ENCODE data around the gene RSPO3. TPM values are rescaled to one million over a fixed set of nuclear protein-coding genes. Genes with fewer than 3 reads are reported as not detected.
A peak's percentile ranks its signal among the peaks of the same experiment; 100 is the strongest.

The RSPO3 gene
- total RNA-seq, 1 experiment from 2014 or later: not detected

DNA sequence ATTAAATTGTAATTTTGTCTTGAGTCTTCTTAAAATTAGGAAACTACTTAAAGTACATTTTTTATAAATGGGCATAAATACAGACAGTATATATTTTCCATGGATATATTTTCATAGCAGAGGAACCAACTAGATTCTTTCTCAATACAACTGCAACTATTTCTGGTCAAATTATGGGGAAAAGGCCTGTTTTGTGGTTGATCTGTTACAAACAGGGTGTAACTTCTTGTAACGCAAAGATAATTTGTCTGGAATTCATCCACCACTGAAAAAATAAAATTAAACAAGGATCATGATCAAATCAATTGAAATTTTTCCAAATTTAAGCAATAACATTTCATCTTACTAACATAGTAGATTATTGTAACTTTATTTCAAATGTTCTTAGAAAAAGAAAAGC lies 81.0 kb downstream of the RSPO3 start:
- ChIA-PET POLR2A (ENCODE audit: unreplicated experiment) (no interaction called here), CTCF (no interaction called here)
- Histone ChIP-seq H3K4me2 (ENCODE audit: low read length) (no peak overlapping the region), H3K9ac (ENCODE audit: low read length) (no peak overlapping the region), H3K79me2 (ENCODE audit: low read length) (no peaks in the 10 kb centered on the region), H2AFZ (ENCODE audit: low read length) (no peak overlapping the region), H4K20me1 (ENCODE audit: low read length) (no peaks in the 10 kb centered on the region), H3K27ac (ENCODE audit: low read length) (no peak overlapping the region), H3K9me2 (replicated peaks; ENCODE audit: low read length) (no peaks in the 10 kb centered on the region), H3K4me3 (ENCODE audit: low read length) (no peak overlapping the region), H3K27me3 (ENCODE audit: low read length) (no peaks in the 10 kb centered on the region), H3K36me3 (ENCODE audit: low read depth, low read length) (no peaks in the 10 kb centered on the region), H3K4me1 (ENCODE audit: insufficient read depth, low read length) (no peaks in the 10 kb centered on the region; the same call in 1 of the 2 replicates), H3F3A (ENCODE audit: low read length, unreplicated experiment) (no peaks in the 10 kb centered on the region), H3K9me3 (ENCODE audit: low read length) (no peaks in the 10 kb centered on the region)
- TF ChIP-seq, protein P1, sequence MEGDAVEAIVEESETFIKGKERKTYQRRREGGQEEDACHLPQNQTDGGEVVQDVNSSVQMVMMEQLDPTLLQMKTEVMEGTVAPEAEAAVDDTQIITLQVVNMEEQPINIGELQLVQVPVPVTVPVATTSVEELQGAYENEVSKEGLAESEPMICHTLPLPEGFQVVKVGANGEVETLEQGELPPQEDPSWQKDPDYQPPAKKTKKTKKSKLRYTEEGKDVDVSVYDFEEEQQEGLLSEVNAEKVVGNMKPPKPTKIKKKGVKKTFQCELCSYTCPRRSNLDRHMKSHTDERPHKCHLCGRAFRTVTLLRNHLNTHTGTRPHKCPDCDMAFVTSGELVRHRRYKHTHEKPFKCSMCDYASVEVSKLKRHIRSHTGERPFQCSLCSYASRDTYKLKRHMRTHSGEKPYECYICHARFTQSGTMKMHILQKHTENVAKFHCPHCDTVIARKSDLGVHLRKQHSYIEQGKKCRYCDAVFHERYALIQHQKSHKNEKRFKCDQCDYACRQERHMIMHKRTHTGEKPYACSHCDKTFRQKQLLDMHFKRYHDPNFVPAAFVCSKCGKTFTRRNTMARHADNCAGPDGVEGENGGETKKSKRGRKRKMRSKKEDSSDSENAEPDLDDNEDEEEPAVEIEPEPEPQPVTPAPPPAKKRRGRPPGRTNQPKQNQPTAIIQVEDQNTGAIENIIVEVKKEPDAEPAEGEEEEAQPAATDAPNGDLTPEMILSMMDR (conservative IDR thresholded peaks at IDR 0.05; ENCODE audit: low read depth, low read length): no peak
- TF ChIP-seq EZH2 (IDR thresholded peaks at IDR 0.05; ENCODE audit: low read length, unreplicated experiment): no peak
- TF ChIP-seq EZH2phosphoT487 (IDR thresholded peaks at IDR 0.05; ENCODE audit: borderline replicate concordance, low read length): no peak
- ATAC-seq (no peak), DNase-seq (no peak)
- BruUV-seq (replicated peaks): no TSS peak
- intact Hi-C loops (cut with micrococcal nuclease): loop anchor here (10.0 kb wide), 2 partner anchors 345 to 395 kb away; no protein-coding TSS in a partner anchor

DNA sequence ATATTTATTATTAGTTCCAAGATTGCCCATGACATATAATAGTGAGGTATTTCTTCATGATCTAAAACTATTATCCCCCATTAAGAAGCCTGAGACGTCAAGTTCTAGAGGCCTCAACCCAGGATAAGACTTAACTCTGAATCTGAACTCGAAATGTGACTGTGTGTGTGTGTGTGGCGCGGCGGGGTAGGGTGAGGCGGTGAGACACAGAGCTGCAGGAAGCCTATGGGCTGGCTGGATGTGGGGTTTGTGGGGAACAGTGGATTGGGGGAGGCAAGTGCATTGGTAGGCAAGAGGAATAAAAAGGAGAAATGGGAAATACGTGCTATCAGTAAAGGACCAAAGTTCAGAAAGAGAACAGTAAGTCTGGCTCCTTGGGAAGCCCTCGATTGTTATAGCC lies 81.6 kb downstream of the RSPO3 start:
- ATAC-seq (no peak), DNase-seq (no peak)
- no peaks in the 10 kb centered on the region for H3K9me3 ChIP-seq (ENCODE audit: low read length)
- no peak overlapping the region for H3K4me3 ChIP-seq (ENCODE audit: low read length)
- no peaks in the 10 kb centered on the region for H4K20me1 ChIP-seq (ENCODE audit: low read length)
- H3K27ac ChIP-seq (ENCODE audit: low read length): no peak overlapping the region
- H3K4me2 ChIP-seq (ENCODE audit: low read length): no peak overlapping the region
- intact Hi-C loops (cut with micrococcal nuclease): loop anchor here (2.0 to 10.0 kb wide), 2 partner anchors 47 to 225 kb away; no protein-coding TSS in a partner anchor
- H3K79me2 ChIP-seq (ENCODE audit: low read length): no peaks in the 10 kb centered on the region
- ChIA-PET CTCF (no interaction called here), POLR2A (ENCODE audit: unreplicated experiment) (no interaction called here)
- no peaks in the 10 kb centered on the region for H3K27me3 ChIP-seq (ENCODE audit: low read length)
- TF ChIP-seq EZH2 (IDR thresholded peaks at IDR 0.05; ENCODE audit: low read length, unreplicated experiment) (no peak), EZH2phosphoT487 (IDR thresholded peaks at IDR 0.05; ENCODE audit: borderline replicate concordance, low read length) (no peak)
- TF ChIP-seq, protein P1 (conservative IDR thresholded peaks at IDR 0.05; ENCODE audit: low read depth, low read length): no peak
- H3K9ac ChIP-seq (ENCODE audit: low read length): no peak overlapping the region
- no peak overlapping the region for H2AFZ ChIP-seq (ENCODE audit: low read length)
- no peaks in the 10 kb centered on the region; the same call in 1 of the 2 replicates for H3K4me1 ChIP-seq (ENCODE audit: insufficient read depth, low read length)
- no TSS peak for BruUV-seq (replicated peaks)
- H3F3A ChIP-seq (ENCODE audit: low read length, unreplicated experiment): no peaks in the 10 kb centered on the region
- no peaks in the 10 kb centered on the region for H3K9me2 ChIP-seq (replicated peaks; ENCODE audit: low read length)
- H3K36me3 ChIP-seq (ENCODE audit: low read depth, low read length): no peaks in the 10 kb centered on the region

DNA sequence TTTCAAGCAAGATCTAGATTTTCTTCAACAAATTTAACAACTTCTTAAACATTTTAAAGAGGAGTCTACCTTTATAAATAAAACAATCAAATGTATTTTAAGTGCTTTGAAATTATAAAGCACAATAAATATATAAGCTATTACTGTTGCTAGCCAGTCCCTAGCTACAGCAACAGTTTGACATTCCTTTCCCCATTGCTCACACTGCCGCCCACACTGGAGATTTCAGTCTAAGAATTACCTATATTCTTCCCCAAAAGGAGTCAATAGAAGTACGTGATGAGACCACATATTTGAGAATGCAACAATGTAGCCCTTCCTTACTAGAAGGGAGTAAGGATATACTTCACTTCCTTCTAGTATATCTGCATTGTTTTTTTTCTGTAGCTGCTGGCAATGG lies 82.8 kb downstream of the RSPO3 start:
- no peak overlapping the region for H3K4me2 ChIP-seq (ENCODE audit: low read length)
- H3K27ac ChIP-seq (ENCODE audit: low read length): no peak overlapping the region
- no peaks in the 10 kb centered on the region for H3K36me3 ChIP-seq (ENCODE audit: low read depth, low read length)
- no peaks in the 10 kb centered on the region for H3K27me3 ChIP-seq (ENCODE audit: low read length)
- no peaks in the 10 kb centered on the region; the same call in 1 of the 2 replicates for H3K4me1 ChIP-seq (ENCODE audit: insufficient read depth, low read length)
- CTCF ChIA-PET: no interaction called here
- ATAC-seq (peak; percentile 85), DNase-seq (peak; percentile 46)
- no peaks in the 10 kb centered on the region for H4K20me1 ChIP-seq (ENCODE audit: low read length)
- no peak for TF ChIP-seq EZH2 (IDR thresholded peaks at IDR 0.05; ENCODE audit: low read length, unreplicated experiment)
- no peak for TF ChIP-seq EZH2phosphoT487 (IDR thresholded peaks at IDR 0.05; ENCODE audit: borderline replicate concordance, low read length)
- TF ChIP-seq, protein P1 (conservative IDR thresholded peaks at IDR 0.05; ENCODE audit: low read depth, low read length): no peak
- no peak overlapping the region for H3K4me3 ChIP-seq (ENCODE audit: low read length)
- no peak overlapping the region for H2AFZ ChIP-seq (ENCODE audit: low read length)
- H3K9me3 ChIP-seq (ENCODE audit: low read length): no peaks in the 10 kb centered on the region
- H3F3A ChIP-seq (ENCODE audit: low read length, unreplicated experiment): no peaks in the 10 kb centered on the region
- H3K9me2 ChIP-seq (replicated peaks; ENCODE audit: low read length): no peaks in the 10 kb centered on the region
- intact Hi-C loops (cut with micrococcal nuclease): loop anchor here (2.0 to 10.0 kb wide), 2 partner anchors 45 to 223 kb away; no protein-coding TSS in a partner anchor
- POLR2A ChIA-PET (ENCODE audit: unreplicated experiment): interaction anchor here (0.5 to 0.7 kb wide), 2 partner anchors 9 to 11 kb away, joined by 5 to 9 read pairs; no protein-coding TSS in a partner anchor
- BruUV-seq (replicated peaks): no TSS peak
- no peaks in the 10 kb centered on the region for H3K79me2 ChIP-seq (ENCODE audit: low read length)
- no peak overlapping the region for H3K9ac ChIP-seq (ENCODE audit: low read length)

All from PC-3 (cell line).